CD14-positive monocyte (primary cell): ENCODE data around the gene PDE11A. TPM values are rescaled to one million over a fixed set of nuclear protein-coding genes. Genes with fewer than 3 reads are reported as not detected.

Experiments
- DNase-seq, 3 donors: peaks; one replicate each; pipeline ENCODE4 v3.0.0-alpha.2; 2011 to 2022
- H2AFZ ChIP-seq: 2 replicates; pipeline ENCODE4 v1.6.0; 2012; ENCODE audit warnings: mild to moderate bottlenecking, low read depth, low read length, inconsistent platforms; ENCODE audit not compliant: insufficient read depth, poor library complexity, severe bottlenecking
- H3K27ac ChIP-seq, 2 donors: 1 replicate in 1 of 2; 2 replicates in 1 of 2; pipeline ENCODE4 v1.5.1; 2012 to 2013; ENCODE audit warnings: low read length in 2 of 2, control low read depth in 1 of 2, inconsistent platforms in 1 of 2, low read depth in 1 of 2, mild to moderate bottlenecking in 1 of 2
- H3K27me3 ChIP-seq, 2 donors: one replicate each; pipeline versions ENCODE4 v1.6.0 to v1.6.1; 2011 to 2013; ENCODE audit warnings: low read length in 2 of 2; ENCODE audit not compliant: control insufficient read depth in 2 of 2, insufficient read depth in 2 of 2
- H3K36me3 ChIP-seq, 2 donors: replicated peaks in 1 of 2; 1 replicate in 1 of 2; 2 replicates in 1 of 2; pipeline versions ENCODE4 v1.5.1 to v1.6.1; 2012 to 2013; ENCODE audit warnings: low read length in 2 of 2, control low read depth in 1 of 2, inconsistent platforms in 1 of 2, mild to moderate bottlenecking in 1 of 2; ENCODE audit not compliant: insufficient read depth in 2 of 2, control insufficient read depth in 1 of 2
- H3K4me1 ChIP-seq, 2 donors: 1 replicate in 1 of 2; 2 replicates in 1 of 2; pipeline versions ENCODE4 v1.5.1 to v1.6.1; 2012 to 2013; ENCODE audit warnings: low read length in 2 of 2, control low read depth in 1 of 2, inconsistent platforms in 1 of 2, mild to moderate bottlenecking in 1 of 2, moderate library complexity in 1 of 2; ENCODE audit not compliant: insufficient read depth in 2 of 2, control insufficient read depth in 1 of 2
- H3K4me2 ChIP-seq: replicated peaks from 2 replicates; pipeline ENCODE3; 2012; ENCODE audit warnings: low read length, moderate library complexity, mild to moderate bottlenecking; ENCODE audit not compliant: poor library complexity, severe bottlenecking; ENCODE audit errors: extremely low read depth
- H3K4me3 ChIP-seq, 3 experiments: fragments of 200-600 bp in 1 of 3; sonication (generic) in 1 of 3; replicated peaks in 1 of 3; 1 replicate in 2 of 3; 2 replicates in 1 of 3; pipeline ENCODE4 v1.5.1; 2011 to 2013; ENCODE audit warnings: low read length in 3 of 3, mild to moderate bottlenecking in 3 of 3, control low read depth in 2 of 3, low read depth in 2 of 3, inconsistent platforms in 1 of 3, moderate library complexity in 1 of 3
- H3K79me2 ChIP-seq: 2 replicates; pipeline ENCODE4 v1.6.0; 2012; ENCODE audit warnings: mild to moderate bottlenecking, control low read depth, inconsistent platforms, low read length, moderate library complexity; ENCODE audit not compliant: insufficient read depth
- H3K9ac ChIP-seq: 2 replicates; pipeline ENCODE4 v1.6.0; 2017; ENCODE audit warnings: low read length, mild to moderate bottlenecking; ENCODE audit not compliant: insufficient read depth, poor library complexity, severe bottlenecking
- H3K9me3 ChIP-seq, 2 donors: replicated peaks in 1 of 2; 1 replicate in 1 of 2; 2 replicates in 1 of 2; pipeline versions ENCODE4 v1.5.1 to v1.6.1; 2012 to 2013; ENCODE audit warnings: low read length in 2 of 2, control low read depth in 1 of 2; ENCODE audit not compliant: control insufficient read depth in 1 of 2, insufficient read depth in 1 of 2
- H4K20me1 ChIP-seq: 2 replicates; pipeline ENCODE4 v1.6.0; 2012; ENCODE audit warnings: mild to moderate bottlenecking, low read length, control low read depth, moderate library complexity; ENCODE audit not compliant: insufficient read depth
- H3K27ac Mint-ChIP-seq, 7 donors: one replicate each; pipeline ENCODE4 v1.8.0; 2020; ENCODE audit warnings: mild to moderate bottlenecking in 7 of 7, mixed read lengths in 7 of 7, moderate library complexity in 6 of 7, inconsistent platforms in 2 of 7
- H3K27me3 Mint-ChIP-seq, 3 donors: one replicate each; pipeline ENCODE4 v1.8.0; 2021 to 2022; ENCODE audit warnings: low read depth in 3 of 3, mild to moderate bottlenecking in 3 of 3, mixed read lengths in 3 of 3, moderate library complexity in 3 of 3, inconsistent platforms in 1 of 3
- H3K36me3 Mint-ChIP-seq, 2 donors: one replicate each; pipeline ENCODE4 v1.8.0; 2020; ENCODE audit warnings: mixed read lengths in 2 of 2, inconsistent platforms in 1 of 2, mild to moderate bottlenecking in 1 of 2
- H3K4me1 Mint-ChIP-seq: one replicate; pipeline ENCODE4 v1.8.0; 2020; ENCODE audit warnings: mild to moderate bottlenecking, mixed read lengths
- H3K4me3 Mint-ChIP-seq, 2 donors: one replicate each; pipeline ENCODE4 v1.8.0; 2020; ENCODE audit warnings: mild to moderate bottlenecking in 2 of 2, mixed read lengths in 2 of 2, moderate library complexity in 1 of 2
- H3K9me3 Mint-ChIP-seq, 7 donors: one replicate each; pipeline ENCODE4 v1.8.0; 2020 to 2022; ENCODE audit warnings: mixed read lengths in 7 of 7, mild to moderate bottlenecking in 6 of 7, moderate library complexity in 6 of 7, inconsistent platforms in 2 of 7
- CTCF ChIP-seq: fragments of 200-600 bp; IDR thresholded peaks from one replicate; pipeline ENCODE4 v1.8.0; 2022; ENCODE audit warnings: antibody characterized with exemption, mild to moderate bottlenecking
- WGBS: methylation state at CpG from one replicate; pipeline ENCODE4 v1.1.5; 2013; ENCODE audit warnings: missing lambda C conversion rate; ENCODE audit not compliant: insufficient coverage; 5-methylcytosine and 5-hydroxymethylcytosine counted together
- intact Hi-C, 2 donors: fragments of 100-400 bp; cut with micrococcal nuclease; formaldehyde crosslinking; loops; one replicate each; pipeline versions ENCODE4 v1.15.0 to v1.15.1; 2023
- polyA plus RNA-seq, 3 donors: library from polyadenylated mRNA; depleted of rRNA in 1 of 3; unstranded in 2 of 3; stranded (reverse) in 1 of 3; fragments of 300-500 nt in 2 of 3; fragments of >200 nt in 1 of 3; fragmentation: Illumina TruSeq in 2 of 3; gene quantifications; 1 replicate in 2 of 3; 2 replicates in 1 of 3; pipeline ENCODE4 v1.2.3, GENCODE V29; 2012 to 2021

PDE11A gene
- polyA plus RNA-seq, 3 donors: not detected

DNA sequence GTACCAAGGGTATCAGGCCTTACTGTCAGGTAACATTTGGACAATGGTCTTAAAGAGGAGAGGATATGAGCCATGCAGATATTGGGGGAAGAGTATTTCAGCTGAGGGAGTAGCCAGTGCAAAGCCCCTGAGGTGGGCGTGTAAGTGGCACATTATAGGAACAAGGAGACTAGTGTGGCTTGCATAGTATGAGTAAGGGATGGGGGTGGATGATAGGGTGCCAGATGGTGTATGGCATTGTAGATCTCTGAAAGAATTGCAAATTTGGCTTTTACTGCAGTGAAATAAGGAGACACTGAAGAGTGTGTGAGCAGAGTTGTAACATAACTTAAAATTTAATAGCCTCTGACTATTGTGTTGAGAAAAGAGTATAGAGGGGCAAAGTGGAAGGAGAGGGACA lies 244.0 kb downstream of the PDE11A start:
- Histone ChIP-seq H4K20me1 (no peaks in the 10 kb centered on the region), H3K9ac (no peak overlapping the region), H2AFZ (no peak overlapping the region), H3K4me3 (no peak overlapping the region), H3K27me3 (no peaks in the 10 kb centered on the region), H3K4me2 (no peak overlapping the region), H3K27ac (no peak overlapping the region), H3K9me3 (no peaks in the 10 kb centered on the region), H3K79me2 (no peaks in the 10 kb centered on the region), H3K4me1 (no peaks in the 10 kb centered on the region), H3K36me3 (no peaks in the 10 kb centered on the region)
- TF ChIP-seq CTCF: no peak
- no peaks in the 10 kb centered on the region for H3K36me3 Mint-ChIP-seq
- no peak for DNase-seq
- no peak overlapping the region for H3K4me3 Mint-ChIP-seq
- no peak overlapping the region for H3K27ac Mint-ChIP-seq
- intact Hi-C loops: no loop called here
- WGBS: 100% methylated on average over 1 of the region's 1 CpG
- peaks cover 0 to 4% (median 0%) of the 10 kb centered on the region in 7 donors for H3K9me3 Mint-ChIP-seq
- no peaks in the 10 kb centered on the region for H3K4me1 Mint-ChIP-seq
- H3K27me3 Mint-ChIP-seq: no peaks in the 10 kb centered on the region

- H3K4me1 Mint-ChIP-seq: no peaks in the 10 kb centered on the region
- intact Hi-C loops: no loop called here
Observed at GRCh38 chr2:177826897-177827296, 245.7 kb downstream of the PDE11A start.

More at GRCh38 chr2:177826897-177827296, 245.7 kb downstream of the PDE11A start:
- H3K27ac ChIP-seq: no peak overlapping the region
- WGBS: 100% methylated on average over 1 of the region's 2 CpGs
- no peaks in the 10 kb centered on the region for H3K36me3 ChIP-seq
- H3K79me2 ChIP-seq: no peaks in the 10 kb centered on the region
- no peak overlapping the region for H3K27ac Mint-ChIP-seq
- no peaks in the 10 kb centered on the region for H3K27me3 ChIP-seq
- no peak overlapping the region for H2AFZ ChIP-seq
- DNase-seq: no peak
- H3K4me2 ChIP-seq: no peak overlapping the region
- no peak overlapping the region for H3K4me3 Mint-ChIP-seq
- H3K9me3 ChIP-seq: no peaks in the 10 kb centered on the region
- H3K9ac ChIP-seq: no peak overlapping the region
- H3K36me3 Mint-ChIP-seq: no peaks in the 10 kb centered on the region
- no peak overlapping the region for H3K4me3 ChIP-seq
- H3K4me1 ChIP-seq: no peaks in the 10 kb centered on the region
- H4K20me1 ChIP-seq: no peaks in the 10 kb centered on the region
- no peaks in the 10 kb centered on the region for H3K27me3 Mint-ChIP-seq
- peaks cover 0 to 6% (median 0%) of the 10 kb centered on the region in 7 donors for H3K9me3 Mint-ChIP-seq
- TF ChIP-seq CTCF: no peak
